Cardiac fibroblast (primary cell): ENCODE data around the gene CELA2A.
"Not testable (repeated sequence)": the region's sequence is repeated elsewhere in the genome, so short reads cannot be mapped to it uniquely, and the experiment has no call there.

Experiments used
- DNase-seq, 2 donors: peaks; one replicate each; pipeline versions ENCODE4 v3.0.0 to v3.0.0-alpha.2; 2010; ENCODE audit warnings: low read depth in 2 of 2
- H3K4me3 ChIP-seq, 2 donors: replicated peaks in 1 of 2; 1 replicate in 1 of 2; 2 replicates in 1 of 2; pipeline ENCODE4 v1.5.1; 2011; ENCODE audit warnings: low read depth in 2 of 2, low read length in 2 of 2, mild to moderate bottlenecking in 2 of 2, moderate library complexity in 1 of 2
- TF ChIP-seq, protein P1 (sequence below): IDR thresholded peaks from one replicate; pipeline ENCODE4 v1.5.1; 2011; ENCODE audit warnings: low read depth, mild to moderate bottlenecking, low read length, inconsistent platforms

Gene CELA2A

DNA sequence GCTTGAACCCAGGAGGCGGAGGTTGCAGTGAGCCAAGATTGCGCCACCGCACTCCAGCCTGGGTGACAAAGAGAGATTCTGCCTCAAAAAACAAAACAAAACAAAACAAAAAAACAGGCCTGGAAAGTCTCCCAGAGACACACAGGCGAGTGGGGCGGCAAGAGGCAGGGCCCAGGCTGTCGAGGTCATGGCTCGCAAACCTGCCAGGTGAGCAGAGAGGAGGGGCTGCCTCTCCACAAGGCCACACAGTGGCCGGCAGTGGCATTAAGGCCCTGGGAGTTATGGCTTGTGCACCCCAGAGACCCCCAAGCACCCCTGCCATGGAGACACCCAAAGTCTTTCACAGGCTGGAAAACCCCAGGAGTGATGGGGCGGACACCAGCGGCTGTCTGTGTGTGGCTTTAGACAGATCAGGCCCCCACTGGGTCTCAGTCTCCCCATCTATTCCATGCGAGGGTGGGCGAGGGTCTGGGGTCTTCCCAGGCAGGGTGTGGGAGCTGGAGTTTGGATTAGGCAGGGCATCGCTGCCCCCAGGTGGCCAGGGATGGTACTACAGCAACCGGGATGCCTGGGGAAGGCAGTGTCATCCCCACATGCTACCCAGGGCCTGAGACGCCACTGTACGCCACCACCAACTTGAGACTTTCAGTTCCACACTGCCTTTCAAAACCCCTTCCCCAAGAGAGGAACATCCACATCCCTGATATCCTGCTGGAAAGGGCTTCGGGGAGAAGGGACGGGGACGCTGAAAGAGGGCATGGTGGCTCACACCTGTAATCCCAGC is 25.6 kb upstream of the CELA2A start:
- DNase-seq, result peak; percentile 41 to 60
- TF ChIP-seq, protein P1, sequence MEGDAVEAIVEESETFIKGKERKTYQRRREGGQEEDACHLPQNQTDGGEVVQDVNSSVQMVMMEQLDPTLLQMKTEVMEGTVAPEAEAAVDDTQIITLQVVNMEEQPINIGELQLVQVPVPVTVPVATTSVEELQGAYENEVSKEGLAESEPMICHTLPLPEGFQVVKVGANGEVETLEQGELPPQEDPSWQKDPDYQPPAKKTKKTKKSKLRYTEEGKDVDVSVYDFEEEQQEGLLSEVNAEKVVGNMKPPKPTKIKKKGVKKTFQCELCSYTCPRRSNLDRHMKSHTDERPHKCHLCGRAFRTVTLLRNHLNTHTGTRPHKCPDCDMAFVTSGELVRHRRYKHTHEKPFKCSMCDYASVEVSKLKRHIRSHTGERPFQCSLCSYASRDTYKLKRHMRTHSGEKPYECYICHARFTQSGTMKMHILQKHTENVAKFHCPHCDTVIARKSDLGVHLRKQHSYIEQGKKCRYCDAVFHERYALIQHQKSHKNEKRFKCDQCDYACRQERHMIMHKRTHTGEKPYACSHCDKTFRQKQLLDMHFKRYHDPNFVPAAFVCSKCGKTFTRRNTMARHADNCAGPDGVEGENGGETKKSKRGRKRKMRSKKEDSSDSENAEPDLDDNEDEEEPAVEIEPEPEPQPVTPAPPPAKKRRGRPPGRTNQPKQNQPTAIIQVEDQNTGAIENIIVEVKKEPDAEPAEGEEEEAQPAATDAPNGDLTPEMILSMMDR, result peak; percentile 94
- H3K4me3 ChIP-seq, result no peak overlapping the region

DNA sequence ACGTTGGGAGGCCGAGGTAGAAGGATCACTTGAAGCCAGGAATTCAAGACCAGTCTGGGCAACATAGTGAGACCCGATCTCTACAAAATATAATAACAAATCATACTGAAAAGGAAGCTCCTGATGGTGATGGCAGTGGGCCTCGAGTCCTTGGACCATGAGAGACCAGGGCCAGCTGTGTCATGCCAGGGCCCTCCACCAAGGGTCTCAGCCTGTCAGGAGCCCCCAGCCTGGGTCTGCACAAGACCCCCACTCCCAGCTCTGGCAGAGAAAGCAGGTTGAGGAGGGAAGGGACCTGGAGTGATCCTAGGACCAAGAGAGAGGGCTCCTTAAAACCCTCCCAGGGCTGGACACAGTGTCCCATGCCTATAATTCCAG is 25.0 kb upstream of the CELA2A start:
- H3K4me3 ChIP-seq, result no peak overlapping the region
- DNase-seq, result no peak
- TF ChIP-seq, protein P1, result no peak

DNA sequence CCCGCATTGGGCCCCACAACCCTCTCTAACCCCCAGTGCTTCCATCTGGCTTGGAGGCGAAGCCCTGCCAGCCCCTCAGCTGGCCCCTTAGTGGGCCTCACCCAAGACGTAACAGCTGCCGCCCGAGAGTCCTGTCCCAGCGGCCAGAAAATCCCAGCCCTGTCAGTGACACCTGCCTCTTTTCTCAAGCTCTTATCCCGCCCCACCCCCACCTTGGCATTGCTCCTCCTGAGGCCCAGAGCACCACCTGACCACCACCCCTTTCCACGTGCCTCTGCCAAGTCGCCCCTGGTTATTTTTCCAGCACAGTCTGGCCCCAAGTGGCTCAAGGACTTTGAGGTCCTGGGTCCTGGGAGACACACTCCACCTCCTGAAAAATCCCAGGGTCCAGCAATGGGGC is 24.2 kb upstream of the CELA2A start:
- H3K4me3 ChIP-seq, result no peak overlapping the region
- TF ChIP-seq, protein P1, result no peak
- DNase-seq, result no peak

DNA sequence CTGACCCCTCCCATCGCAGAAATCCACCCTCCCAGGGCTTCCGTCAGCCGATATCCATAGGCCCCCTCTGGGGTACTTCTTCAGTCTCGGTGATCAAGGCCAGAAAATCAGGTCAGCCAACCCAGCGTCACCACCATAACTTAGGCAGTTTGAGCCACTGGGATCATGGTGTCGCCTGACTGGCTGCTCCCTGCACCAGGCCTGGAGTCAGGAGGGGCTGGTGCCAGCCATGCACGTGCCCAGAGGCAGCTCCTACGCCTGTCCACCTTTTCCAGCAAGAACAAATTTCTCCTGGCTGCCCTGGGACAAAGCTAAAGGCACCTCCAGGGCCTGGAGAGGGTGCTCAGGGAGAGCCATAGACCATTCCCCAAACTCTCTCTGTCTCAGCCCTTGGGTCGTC is 23.1 kb upstream of the CELA2A start:
- TF ChIP-seq, protein P1, result no peak
- no peak overlapping the region for H3K4me3 ChIP-seq
- DNase-seq, result no peak

DNA sequence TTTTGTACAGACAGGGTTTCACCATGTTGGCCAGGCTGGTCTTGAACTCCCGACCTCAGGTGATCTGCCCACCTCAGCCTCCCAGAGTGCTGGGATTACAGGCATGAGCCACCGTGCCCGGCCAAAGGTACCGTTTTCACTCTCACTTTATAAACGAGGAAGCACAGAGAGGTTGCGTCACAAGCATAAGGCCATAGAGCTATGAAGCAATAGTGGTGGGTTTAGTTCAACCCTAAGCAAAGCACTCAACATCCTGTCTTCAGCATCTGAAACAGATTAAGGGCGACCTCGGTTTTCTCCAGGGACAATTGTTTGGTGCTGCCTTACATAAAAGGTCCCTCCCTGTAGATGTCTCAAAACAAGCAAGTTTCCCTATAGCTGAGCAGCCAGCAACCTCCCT is 21.8 kb upstream of the CELA2A start:
- not testable (repeated sequence) for H3K4me3 ChIP-seq
- DNase-seq, result peak; percentile 49 to 80

DNA sequence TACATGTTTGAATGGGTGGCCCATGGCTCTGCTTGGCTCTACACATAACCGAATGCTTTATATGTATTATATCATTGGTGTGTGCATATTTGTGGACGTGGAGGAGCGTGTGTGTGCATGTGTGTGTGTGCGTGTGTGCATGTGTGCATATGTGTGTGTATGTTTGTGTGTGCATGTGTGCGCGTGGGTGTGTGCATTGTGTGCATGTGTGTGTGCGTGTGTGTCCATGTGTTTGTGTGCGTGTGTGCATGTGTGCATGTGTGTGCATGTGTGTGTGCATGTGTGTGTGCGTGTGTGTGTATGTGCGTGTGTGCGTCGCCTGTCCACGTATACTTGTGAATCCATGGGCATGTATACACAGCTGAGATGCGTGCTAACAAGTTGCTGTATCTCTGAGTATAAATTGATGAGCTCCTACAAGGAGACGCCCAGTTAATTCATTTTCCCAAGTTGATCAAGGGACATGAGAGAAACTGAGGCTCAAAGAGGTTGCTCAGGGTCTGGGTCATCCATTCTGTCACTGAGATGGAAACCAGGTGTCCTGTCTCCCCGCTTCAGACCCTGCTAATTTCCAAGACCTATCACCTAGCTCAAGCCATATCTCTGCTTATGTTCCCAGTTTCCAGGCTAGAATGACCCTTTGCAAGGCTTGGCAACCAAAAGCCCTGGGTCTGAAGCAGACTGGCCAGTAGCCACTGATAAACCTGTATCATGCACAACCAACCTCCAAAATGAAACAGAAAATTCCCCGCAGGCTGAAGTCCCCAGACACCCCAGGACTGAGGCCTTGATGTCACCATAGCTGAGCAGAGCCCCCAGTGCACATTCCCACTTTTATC is 21.1 kb upstream of the CELA2A start:
- TF ChIP-seq, protein P1, result no peak
- no peak for DNase-seq
- H3K4me3 ChIP-seq, result no peak overlapping the region

DNA sequence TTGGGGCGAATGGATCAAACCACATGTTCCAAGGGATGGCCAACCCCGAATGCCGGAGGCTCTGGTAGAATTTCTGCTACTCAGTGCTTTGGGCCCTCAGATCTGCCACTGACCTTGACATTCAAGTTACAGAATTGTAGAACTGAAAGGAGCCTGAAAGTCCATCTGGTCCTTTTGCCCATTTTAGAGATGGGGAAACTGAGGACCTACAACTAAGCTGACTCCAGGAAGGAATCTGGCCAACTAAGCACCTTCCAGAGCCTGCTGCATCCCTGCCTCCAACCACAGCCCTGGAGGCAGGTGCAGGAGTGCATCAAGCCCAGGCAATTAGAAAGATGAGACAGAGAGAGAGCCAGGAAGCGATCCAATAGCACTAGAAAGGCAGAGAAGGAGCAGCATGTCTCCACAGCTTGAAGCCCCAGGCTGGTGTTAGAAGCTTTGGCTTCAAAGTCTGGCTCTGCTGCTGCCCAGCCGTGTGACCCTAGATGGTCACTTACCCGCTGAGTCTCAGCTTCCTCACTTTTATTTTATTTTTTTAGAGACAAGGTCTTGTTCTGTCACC is 19.6 kb upstream of the CELA2A start:
- TF ChIP-seq, protein P1, result no peak
- H3K4me3 ChIP-seq, result no peak overlapping the region
- DNase-seq, result no peak
